GM21576 (cell line): ENCODE data around the gene WASF2.
"Not testable (repeated sequence)": the region's sequence is repeated elsewhere in the genome, so short reads cannot be mapped to it uniquely, and the experiment has no call there.

ENCODE experiments used
- ATAC-seq: cut with Tn5 transposase; IDR thresholded peaks from one replicate; pipeline ENCODE4 v1.9.1; 2021; ENCODE audit warnings: mild to moderate bottlenecking, moderate library complexity; ENCODE audit not compliant: unreplicated experiment

WASF2 gene

DNA sequence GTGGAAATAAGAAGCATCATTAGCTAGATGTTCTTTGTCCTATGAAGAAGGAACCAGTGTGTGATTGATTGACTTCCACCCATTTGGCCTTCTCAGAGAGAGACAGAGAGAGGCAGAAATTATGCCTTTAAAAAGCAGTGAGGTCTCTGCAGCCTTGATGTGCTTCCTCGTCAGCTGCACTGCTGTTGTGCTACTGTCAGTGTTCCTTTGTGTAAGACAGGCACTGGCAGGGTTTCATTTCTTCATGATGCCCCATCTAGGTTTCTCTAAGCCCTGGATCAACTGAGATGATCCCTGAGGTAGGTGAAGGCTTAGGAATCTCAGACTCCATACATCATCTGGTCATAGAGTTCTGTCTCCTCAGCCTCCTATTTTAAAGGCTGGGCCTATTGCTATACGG, 62.6 kb downstream of the WASF2 start:
- ATAC-seq: no peak

DNA sequence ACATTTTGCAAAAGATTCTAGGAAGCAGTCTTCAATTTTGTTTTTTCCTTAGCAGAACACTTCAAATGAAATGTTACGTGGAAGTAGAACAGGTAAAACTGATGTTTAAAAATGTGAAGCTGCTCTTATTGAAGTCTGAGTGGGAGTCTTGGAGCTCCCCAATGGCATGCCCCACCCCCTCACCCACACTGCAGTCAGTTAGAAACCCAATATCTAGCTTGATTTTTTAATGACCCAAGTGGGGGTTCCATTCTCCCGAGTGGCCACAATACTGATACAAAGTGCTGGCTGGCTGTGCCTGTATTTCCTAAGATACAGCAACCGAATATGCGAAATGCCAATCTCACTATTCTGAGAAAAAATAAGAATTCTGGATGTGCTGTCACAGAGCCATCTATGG, 66.3 kb downstream of the WASF2 start:
- no peak for ATAC-seq

DNA sequence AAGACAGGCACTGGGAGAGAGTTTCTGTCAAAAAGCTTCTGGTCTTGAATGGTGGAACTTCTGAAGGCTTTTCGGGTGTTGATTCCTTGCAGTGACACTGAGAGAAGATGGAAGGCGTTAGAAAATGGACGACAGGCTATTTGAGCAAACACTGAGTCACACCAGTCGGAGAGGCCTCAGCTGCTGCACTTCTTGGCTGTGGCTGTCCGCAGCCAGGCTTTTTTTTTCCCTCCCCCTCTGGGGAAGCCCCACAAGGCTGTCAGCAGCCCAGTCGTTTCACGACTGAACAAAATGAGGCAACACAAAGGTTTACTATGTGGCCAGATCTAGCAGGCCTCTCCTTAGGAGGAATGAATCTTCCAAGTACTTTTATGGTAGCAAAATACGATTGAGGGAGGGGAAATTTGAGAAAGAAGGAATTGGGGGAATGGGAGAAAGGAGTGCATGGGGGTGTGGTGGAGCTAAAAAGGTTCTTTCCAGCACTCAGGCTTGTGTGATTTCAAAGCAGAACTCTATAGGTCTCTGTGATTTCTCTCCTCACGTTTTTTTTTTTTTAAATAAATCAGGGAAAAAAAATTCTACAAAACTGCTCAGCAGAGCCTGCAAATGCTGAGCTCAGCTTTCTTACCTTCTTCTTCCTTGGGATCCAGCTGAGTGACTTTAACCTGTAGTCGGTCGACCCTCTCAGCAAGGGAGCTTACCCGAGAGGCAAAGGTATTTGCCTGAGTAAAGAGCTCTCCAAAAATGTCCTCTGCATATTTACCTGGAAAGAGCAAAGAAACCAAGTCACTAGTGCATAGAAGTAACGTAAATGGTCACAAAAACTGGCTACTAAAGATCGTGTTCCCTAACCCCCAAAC, 71.4 kb downstream of the WASF2 start:
- ATAC-seq: peak; percentile 57

- ATAC-seq: no peak
Observed at GRCh38 chr1:27417713-27418112, 72.3 kb downstream of the WASF2 start.

- no peak for ATAC-seq
Observed at GRCh38 chr1:27416387-27417111, 73.4 kb downstream of the WASF2 start.

- no peak for ATAC-seq
Observed at GRCh38 chr1:27414091-27414490, 75.9 kb downstream of the WASF2 start.

DNA sequence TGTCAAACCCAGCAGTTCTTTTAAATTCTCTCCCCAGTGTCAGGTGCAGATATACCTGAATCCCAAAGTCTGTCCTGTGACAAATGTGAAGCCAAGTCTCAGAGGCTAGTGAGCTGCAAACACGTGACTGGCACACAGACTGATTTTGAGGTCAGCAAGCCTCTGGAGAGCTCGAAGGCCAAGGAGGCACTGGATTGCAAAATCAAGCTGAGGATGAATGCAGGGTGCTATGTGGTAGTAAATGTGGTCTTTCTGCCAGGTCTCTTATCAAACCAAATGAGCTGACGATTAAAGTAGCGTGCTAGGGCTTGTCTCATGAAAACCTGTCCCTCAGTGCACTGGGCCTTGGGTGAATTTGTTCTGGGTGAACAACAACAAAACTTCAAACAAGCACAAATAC, 77.0 kb downstream of the WASF2 start:
- no peak for ATAC-seq

GRCh38 chr1:27412502-27412901, 77.5 kb downstream of the WASF2 start:
- ATAC-seq: no peak

- ATAC-seq: no peak
Observed at GRCh38 chr1:27410709-27411108, 79.3 kb downstream of the WASF2 start.

GRCh38 chr1:27409669-27410068, 80.3 kb downstream of the WASF2 start:
- ATAC-seq: no peak

GRCh38 chr1:27408151-27408550, 81.8 kb downstream of the WASF2 start:
- ATAC-seq: no peak

GRCh38 chr1:27406791-27407190, 83.2 kb downstream of the WASF2 start:
- ATAC-seq: not testable (repeated sequence)

GRCh38 chr1:27406362-27406680, 83.6 kb downstream of the WASF2 start:
- no peak for ATAC-seq

GRCh38 chr1:27405598-27406361, 84.2 kb downstream of the WASF2 start:
- ATAC-seq: not testable (repeated sequence)

DNA sequence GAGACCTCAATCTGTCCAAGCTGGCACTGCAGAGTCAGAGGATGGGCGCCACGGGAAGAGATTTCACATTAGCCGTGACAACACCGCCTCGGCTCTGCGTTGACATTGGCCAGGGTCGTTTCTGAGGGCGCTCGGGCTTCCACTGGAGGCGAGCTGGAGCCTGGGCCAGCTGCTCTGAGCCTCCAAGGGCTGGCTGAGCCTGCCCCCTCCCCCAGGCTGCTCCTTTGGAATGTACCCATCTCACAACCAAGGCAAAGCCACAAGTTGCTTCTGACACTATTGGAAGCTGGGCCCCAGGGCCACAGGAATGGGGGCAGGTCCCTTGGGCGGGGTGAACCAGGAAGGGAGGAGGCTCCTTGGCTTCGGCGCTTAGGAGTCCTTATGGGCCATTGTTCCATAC, 84.9 kb downstream of the WASF2 start:
- no peak for ATAC-seq

DNA sequence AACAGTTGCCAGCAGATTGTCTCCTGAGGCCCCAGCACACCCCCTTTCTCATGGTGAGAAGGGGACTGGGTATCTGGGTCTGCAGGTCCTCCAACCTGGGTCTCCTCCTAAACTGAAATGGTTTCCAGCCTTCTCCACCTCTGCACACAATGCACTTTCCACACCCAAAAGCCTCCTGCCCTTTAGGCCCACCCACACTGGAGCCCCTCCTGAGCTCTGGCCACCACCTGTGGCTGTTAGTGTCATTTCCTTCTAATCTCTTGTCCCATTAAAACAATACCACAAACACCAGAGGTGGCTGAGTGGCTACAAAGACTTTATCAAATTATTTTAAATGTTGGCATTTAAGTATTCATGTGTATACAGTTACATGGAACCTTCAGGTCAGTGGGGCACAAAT, 86.0 kb downstream of the WASF2 start:
- no peak for ATAC-seq

DNA sequence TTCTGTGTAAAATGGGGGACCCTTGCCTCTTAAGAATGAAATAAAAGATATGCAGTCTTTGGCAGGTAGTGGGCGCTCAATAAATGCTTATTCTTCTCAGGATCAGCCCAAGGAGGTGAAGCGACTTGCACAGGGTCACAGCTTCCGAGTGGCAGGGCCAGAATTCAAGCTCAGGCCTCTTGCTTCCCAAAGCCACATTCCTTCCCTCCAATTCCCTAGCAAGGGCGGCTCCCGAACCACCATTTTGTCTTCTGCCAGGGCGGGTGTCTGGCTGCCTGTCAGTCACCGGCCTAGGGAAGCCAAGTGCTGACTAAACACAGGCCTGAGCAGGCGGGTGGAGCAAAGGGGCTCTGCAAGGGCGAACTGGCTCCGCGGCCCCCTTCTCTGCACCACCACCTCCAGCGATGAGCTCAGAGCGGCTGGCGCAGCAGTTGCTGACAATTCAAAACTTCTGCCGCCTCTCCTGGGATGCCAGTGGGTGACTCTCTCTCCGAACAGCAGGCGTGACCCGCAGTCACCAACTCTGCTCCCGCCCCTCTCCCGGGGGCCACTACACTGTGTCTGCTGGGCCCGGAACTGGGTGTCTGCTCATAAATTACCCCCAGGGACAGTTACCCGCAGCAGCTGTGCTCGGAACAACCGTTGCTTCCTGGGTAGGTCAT, 86.8 kb downstream of the WASF2 start:
- ATAC-seq: no peak

- no peak for ATAC-seq
Observed at GRCh38 chr1:27402349-27402754, 87.6 kb downstream of the WASF2 start.

DNA sequence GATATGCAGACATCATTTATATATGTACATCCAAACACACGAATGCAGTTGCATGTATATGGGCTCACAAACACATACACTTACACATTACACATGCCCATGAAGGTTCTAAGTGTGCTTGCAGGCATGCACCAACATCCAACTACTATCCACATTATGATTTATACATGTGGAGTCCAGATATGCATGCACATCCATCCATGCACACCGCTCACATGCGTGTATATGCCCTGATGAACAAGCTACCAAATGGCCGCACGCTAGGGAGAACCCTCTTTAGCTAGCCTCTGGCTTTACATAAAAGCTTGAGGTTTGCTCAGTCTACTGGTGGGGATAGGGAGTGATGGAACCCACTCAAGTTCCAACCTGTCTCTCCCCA, 89.0 kb downstream of the WASF2 start:
- ATAC-seq: no peak

DNA sequence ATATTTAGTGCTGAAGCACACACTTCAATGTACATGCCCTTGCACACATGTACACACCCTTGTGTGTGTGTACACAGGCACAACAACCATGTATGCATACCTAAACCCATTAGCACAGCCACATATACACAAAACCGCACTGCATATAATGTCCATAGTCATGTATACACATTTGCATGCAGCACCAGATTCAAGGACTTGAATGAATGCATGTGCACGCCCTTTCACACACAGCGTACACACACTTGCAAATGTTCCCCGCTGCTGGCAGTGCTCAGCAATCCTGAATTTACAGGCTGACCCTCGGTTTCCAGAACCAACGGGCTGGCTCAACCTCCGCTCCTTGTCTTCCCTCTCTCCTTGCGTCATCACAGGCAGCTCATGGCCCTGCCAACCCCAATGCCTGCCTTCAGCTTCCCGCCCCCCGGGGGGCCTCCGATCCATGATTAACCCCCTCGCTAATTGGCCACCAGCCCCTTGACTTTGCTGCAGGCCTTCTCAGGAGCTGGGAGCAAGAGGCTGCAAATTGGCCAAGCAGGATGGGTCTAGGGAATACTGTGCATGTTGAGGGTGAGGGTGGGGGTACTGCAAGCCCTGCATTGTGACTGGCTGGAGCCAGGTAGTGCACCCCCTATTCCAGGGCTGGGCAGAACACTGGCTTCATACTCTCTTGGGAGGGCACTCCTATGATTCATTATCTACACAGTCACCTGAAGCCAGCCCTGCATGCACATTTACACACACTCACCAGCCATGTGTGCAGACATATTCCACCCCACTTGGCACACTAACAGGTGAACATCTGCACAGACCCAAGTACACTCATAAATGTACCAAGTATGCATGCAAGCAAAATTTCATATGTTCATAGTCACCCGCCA, 89.6 kb downstream of the WASF2 start:
- ATAC-seq: no peak
